GM18867 (cell line): ENCODE results near the gene RAB39A.

ENCODE experiments used
- ATAC-seq: cut with Tn5 transposase; IDR thresholded peaks from one replicate; pipeline ENCODE4 v1.9.1; 2021; ENCODE audit warnings: mild to moderate bottlenecking, moderate library complexity; ENCODE audit not compliant: unreplicated experiment

Gene RAB39A

GRCh38 chr11:107961480-107961879 lies 33.2 kb downstream of the RAB39A start:
- ATAC-seq, result no peak

- no peak for ATAC-seq
Measured at GRCh38 chr11:107962181-107962580, 33.9 kb downstream of the RAB39A start.

GRCh38 chr11:107963091-107963490 lies 34.8 kb downstream of the RAB39A start:
- no peak for ATAC-seq

GRCh38 chr11:107969219-107969618 lies 41.0 kb downstream of the RAB39A start:
- no peak for ATAC-seq

GRCh38 chr11:107970049-107970448 lies 41.8 kb downstream of the RAB39A start:
- ATAC-seq, result no peak

- ATAC-seq, result no peak
Measured at GRCh38 chr11:107973641-107974040, 45.4 kb downstream of the RAB39A start.

- ATAC-seq, result no peak
Measured at GRCh38 chr11:107988397-107989158, 60.3 kb downstream of the RAB39A start.

- no peak for ATAC-seq
Measured at GRCh38 chr11:107991868-107992414, 63.7 kb downstream of the RAB39A start.

GRCh38 chr11:107996006-107996776 lies 67.9 kb downstream of the RAB39A start:
- ATAC-seq, result no peak

GRCh38 chr11:107998761-107999160 lies 70.5 kb downstream of the RAB39A start:
- no peak for ATAC-seq

- ATAC-seq, result peak; percentile 94
Measured at GRCh38 chr11:107999759-108000455, 71.7 kb downstream of the RAB39A start.

GRCh38 chr11:108002476-108002875 lies 74.2 kb downstream of the RAB39A start:
- no peak for ATAC-seq

GRCh38 chr11:108003623-108004022 lies 75.4 kb downstream of the RAB39A start:
- no peak for ATAC-seq

- no peak for ATAC-seq
Measured at GRCh38 chr11:108007819-108008218, 79.6 kb downstream of the RAB39A start.

- ATAC-seq, result peak; percentile 87
Measured at GRCh38 chr11:108008656-108009496, 80.6 kb downstream of the RAB39A start, which contains the start of gene CUL5. Gene CUL5, plus strand, starts transcription at chr11:108008898. Its CDS starts 451 bp downstream, at chr11:108009349.

- peak; percentile 15 for ATAC-seq
Measured at GRCh38 chr11:108009497-108010370, 81.5 kb downstream of the RAB39A start.

GRCh38 chr11:108012139-108012725 lies 84.0 kb downstream of the RAB39A start:
- no peak for ATAC-seq
